ENCODE measurements around the gene ARHGEF37. TPM values are rescaled to one million over a fixed set of nuclear protein-coding genes. Genes with fewer than 3 reads are reported as not detected.
A peak's percentile ranks its signal among the peaks of the same experiment; 100 is the strongest.

The ARHGEF37 gene
- total and polyA plus RNA-seq, 8 donors = 4.2 to 7.3 (median 5.2) TPM

DNA sequence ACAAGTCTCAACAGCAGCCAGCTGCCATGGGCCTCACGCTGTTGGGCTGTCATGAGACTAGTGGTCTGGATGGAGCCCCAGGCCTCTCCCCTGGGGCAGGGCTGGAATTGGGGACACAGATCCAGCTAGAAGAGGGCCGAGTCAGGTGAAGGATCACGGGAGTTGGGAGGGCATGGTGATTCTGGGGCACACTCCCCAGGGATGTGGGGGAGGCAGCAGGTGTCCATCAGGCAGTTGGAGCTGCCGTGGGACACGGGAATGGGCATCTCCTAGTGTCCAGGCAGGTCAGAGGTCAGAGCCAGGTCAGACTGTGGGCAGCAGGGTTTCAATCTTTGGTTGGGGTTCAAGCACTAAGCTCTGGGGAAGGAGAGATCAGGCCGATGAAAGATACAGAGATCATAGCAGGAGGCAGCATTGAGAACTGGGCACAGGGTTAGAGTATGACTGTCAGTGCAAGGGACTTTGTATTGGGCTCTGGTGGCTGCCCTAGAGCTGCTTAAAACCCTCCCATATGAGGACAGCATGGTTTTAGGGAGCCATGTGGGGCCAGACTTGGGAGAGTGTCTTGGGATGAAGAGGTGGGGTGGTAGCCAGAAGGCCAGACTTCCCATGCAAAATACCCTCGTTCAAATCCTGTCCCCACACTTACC lies 59.2 kb downstream of the ARHGEF37 start:
- no peak for DNase-seq
- Histone ChIP-seq H3K4me3 (no peak overlapping the region), H3K27ac (peak overlapping the region; percentile 42 to 53), H3K9me3 (no peaks in the 10 kb centered on the region), H3K36me3 (no peaks in the 10 kb centered on the region), H3K4me1 (no peaks in the 10 kb centered on the region), H3K27me3 (no peaks in the 10 kb centered on the region)
- intact Hi-C loops (cut with DNase I) = no loop called here
- TF ChIP-seq, protein P1, sequence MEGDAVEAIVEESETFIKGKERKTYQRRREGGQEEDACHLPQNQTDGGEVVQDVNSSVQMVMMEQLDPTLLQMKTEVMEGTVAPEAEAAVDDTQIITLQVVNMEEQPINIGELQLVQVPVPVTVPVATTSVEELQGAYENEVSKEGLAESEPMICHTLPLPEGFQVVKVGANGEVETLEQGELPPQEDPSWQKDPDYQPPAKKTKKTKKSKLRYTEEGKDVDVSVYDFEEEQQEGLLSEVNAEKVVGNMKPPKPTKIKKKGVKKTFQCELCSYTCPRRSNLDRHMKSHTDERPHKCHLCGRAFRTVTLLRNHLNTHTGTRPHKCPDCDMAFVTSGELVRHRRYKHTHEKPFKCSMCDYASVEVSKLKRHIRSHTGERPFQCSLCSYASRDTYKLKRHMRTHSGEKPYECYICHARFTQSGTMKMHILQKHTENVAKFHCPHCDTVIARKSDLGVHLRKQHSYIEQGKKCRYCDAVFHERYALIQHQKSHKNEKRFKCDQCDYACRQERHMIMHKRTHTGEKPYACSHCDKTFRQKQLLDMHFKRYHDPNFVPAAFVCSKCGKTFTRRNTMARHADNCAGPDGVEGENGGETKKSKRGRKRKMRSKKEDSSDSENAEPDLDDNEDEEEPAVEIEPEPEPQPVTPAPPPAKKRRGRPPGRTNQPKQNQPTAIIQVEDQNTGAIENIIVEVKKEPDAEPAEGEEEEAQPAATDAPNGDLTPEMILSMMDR (IDR thresholded peaks at IDR 0.05) = no peak
- no peak for ATAC-seq

DNA sequence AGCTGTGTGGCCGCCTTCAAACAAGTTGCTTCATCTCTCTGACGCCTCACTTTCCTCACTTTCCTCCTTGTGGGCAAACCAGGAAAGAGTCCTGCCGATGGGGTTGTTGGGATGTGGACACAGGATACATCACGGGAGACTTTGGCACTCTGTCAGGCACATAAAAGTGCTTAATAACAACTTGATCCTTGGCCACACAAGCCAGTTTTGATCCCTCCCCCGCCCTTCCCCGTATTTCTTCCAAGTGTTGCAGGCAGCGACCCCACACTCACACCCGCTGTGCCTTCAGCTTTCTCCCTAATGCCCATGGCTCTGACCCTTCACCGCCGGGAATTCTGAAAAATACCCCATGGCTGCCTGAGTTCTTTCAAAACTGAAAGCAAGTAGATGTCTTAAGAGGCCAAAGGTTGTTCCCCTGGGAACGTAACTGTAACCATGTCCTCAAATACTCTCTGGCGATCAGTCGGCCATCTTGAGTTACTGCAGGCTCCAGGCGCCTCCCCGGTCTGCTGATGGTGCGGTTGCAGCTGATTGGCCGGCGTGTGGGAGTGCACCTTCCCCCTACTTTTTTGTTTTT lies 59.8 kb downstream of the ARHGEF37 start:
- Histone ChIP-seq H3K4me1 (no peaks in the 10 kb centered on the region), H3K4me3 (no peak overlapping the region), H3K27ac (peak overlapping the region; percentile 42 to 53), H3K9me3 (no peaks in the 10 kb centered on the region), H3K27me3 (no peaks in the 10 kb centered on the region), H3K36me3 (no peaks in the 10 kb centered on the region)
- ATAC-seq = peak; percentile 39
- DNase-seq = peak in 1 of 4 donors; percentile 65
- intact Hi-C loops (cut with DNase I) = no loop called here
- TF ChIP-seq, protein P1 (IDR thresholded peaks at IDR 0.05) = no peak

DNA sequence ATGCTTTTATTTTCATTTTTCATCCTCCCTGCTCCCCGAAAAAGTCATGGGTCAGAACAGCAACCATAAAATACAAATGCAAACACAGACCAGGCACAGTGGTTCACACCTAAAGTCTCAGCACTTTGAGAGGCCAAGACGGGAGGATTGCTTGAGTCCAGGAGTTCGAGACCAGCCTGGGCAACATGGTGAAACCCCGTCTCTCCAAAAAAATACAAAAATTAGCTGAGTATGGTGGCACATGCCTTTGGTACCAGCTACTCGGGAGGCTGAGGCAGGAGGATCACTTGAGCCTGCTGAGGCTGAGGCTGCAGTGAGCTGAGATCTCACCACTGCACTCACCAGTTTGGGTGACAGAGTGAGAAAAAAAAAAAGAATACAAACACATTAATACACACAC lies 60.3 kb downstream of the ARHGEF37 start:
- TF ChIP-seq, protein P1 (IDR thresholded peaks at IDR 0.05) = no peak
- DNase-seq = no peak
- intact Hi-C loops (cut with DNase I) = no loop called here
- Histone ChIP-seq H3K36me3 (no peaks in the 10 kb centered on the region), H3K9me3 (no peaks in the 10 kb centered on the region), H3K4me3 (no peak overlapping the region), H3K27ac (no peak overlapping the region), H3K27me3 (no peaks in the 10 kb centered on the region), H3K4me1 (no peaks in the 10 kb centered on the region)
- ATAC-seq = no peak

DNA sequence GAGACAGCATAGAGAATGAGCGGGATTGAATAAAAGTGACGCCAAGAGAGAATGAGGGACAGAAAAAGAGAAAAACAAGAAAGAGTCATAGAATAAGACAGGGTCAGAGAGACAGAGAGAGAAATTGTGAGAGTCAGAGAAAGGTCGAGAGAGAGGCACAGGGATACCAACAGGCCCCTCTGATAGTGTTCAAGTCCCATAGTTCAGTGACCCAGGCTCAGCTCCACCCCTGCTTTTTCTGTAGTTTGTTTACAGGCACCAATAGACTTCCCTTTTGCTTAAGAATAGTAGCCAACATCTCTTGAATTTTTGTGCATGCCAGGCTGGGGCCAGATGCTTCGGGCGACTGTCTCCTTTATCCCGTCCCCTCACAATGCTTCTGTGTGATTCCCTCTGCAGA lies 62.5 kb downstream of the ARHGEF37 start:
- no peaks in the 10 kb centered on the region for H3K27me3 ChIP-seq
- ATAC-seq = no peak
- H3K27ac ChIP-seq = no peak overlapping the region
- no peaks in the 10 kb centered on the region for H3K9me3 ChIP-seq
- TF ChIP-seq, protein P1 (IDR thresholded peaks at IDR 0.05) = no peak
- H3K4me1 ChIP-seq = no peaks in the 10 kb centered on the region
- H3K36me3 ChIP-seq = no peaks in the 10 kb centered on the region
- H3K4me3 ChIP-seq = no peak overlapping the region
- no peak for DNase-seq
- intact Hi-C loops (cut with DNase I) = no loop called here

DNA sequence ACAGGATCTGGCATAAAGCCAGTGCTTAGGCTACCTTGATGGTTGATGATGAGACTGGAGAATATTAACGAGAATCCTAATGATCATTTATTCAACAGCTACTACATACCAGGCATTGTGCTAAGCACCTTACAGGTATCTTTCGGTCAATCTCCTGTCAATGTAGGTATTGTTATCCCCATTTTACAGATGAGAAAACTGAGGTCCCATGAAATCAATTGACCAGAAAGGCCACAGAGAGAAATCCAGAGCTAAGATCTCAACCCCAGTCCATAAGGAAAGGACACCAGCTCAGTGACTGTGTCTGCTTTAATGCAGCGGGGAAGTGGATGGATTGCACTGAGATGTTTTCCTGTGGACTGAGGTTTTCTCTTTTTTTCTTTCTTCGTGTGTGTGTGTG lies 63.3 kb downstream of the ARHGEF37 start:
- no peaks in the 10 kb centered on the region for H3K4me1 ChIP-seq
- no peaks in the 10 kb centered on the region for H3K9me3 ChIP-seq
- H3K27ac ChIP-seq = no peak overlapping the region
- ATAC-seq (no peak), DNase-seq (no peak)
- intact Hi-C loops (cut with DNase I) = no loop called here
- H3K36me3 ChIP-seq = no peaks in the 10 kb centered on the region
- H3K4me3 ChIP-seq = no peak overlapping the region
- TF ChIP-seq, protein P1 (IDR thresholded peaks at IDR 0.05) = no peak
- H3K27me3 ChIP-seq = no peaks in the 10 kb centered on the region
